ENCODE data around the gene ALDH3B2. TPM values are rescaled to one million over a fixed set of nuclear protein-coding genes. Genes with fewer than 3 reads are reported as not detected.
"Not testable (repeated sequence)": the region's sequence is repeated elsewhere in the genome, so short reads cannot be mapped to it uniquely, and the experiment has no call there.

ALDH3B2 gene
- total RNA-seq, 1 donor from 2014 or later = 4.8 TPM

- no peak overlapping the region for H3K4me3 Mint-ChIP-seq
- H3K27ac Mint-ChIP-seq = no peak overlapping the region
- no peaks in the 10 kb centered on the region for H3K27me3 Mint-ChIP-seq
- H3K4me1 Mint-ChIP-seq (ENCODE audit: unreplicated experiment) = no peaks in the 10 kb centered on the region
- no peaks in the 10 kb centered on the region for H3K9me3 Mint-ChIP-seq
- TF ChIP-seq CTCF (conservative IDR thresholded peaks at IDR 0.05) = no peak
- no peak for DNase-seq (ENCODE audit: extremely low spot score, unreplicated experiment)
- H3K36me3 Mint-ChIP-seq = no peaks in the 10 kb centered on the region
Measured at GRCh38 chr11:67664696-67665540, 9.5 kb downstream of the ALDH3B2 start.

- no peak for TF ChIP-seq CTCF (conservative IDR thresholded peaks at IDR 0.05)
- H3K36me3 Mint-ChIP-seq = no peaks in the 10 kb centered on the region
- DNase-seq (ENCODE audit: extremely low spot score, unreplicated experiment) = no peak
- H3K4me1 Mint-ChIP-seq (ENCODE audit: unreplicated experiment) = no peaks in the 10 kb centered on the region
- H3K9me3 Mint-ChIP-seq = no peaks in the 10 kb centered on the region
- no peak overlapping the region for H3K27ac Mint-ChIP-seq
- H3K4me3 Mint-ChIP-seq = no peak overlapping the region
- H3K27me3 Mint-ChIP-seq = no peaks in the 10 kb centered on the region
Measured at GRCh38 chr11:67664213-67664585, 10.2 kb downstream of the ALDH3B2 start.

- H3K4me1 Mint-ChIP-seq (ENCODE audit: unreplicated experiment) = no peaks in the 10 kb centered on the region
- DNase-seq (ENCODE audit: extremely low spot score, unreplicated experiment) = no peak
- no peak overlapping the region for H3K27ac Mint-ChIP-seq
- H3K27me3 Mint-ChIP-seq = no peaks in the 10 kb centered on the region
- H3K4me3 Mint-ChIP-seq = no peak overlapping the region
- no peaks in the 10 kb centered on the region for H3K36me3 Mint-ChIP-seq
- TF ChIP-seq CTCF (conservative IDR thresholded peaks at IDR 0.05) = no peak
- no peaks in the 10 kb centered on the region for H3K9me3 Mint-ChIP-seq
Measured at GRCh38 chr11:67663532-67664212, 10.8 kb downstream of the ALDH3B2 start.

GRCh38 chr11:67662835-67663531 lies 11.4 kb downstream of the ALDH3B2 start:
- TF ChIP-seq CTCF (conservative IDR thresholded peaks at IDR 0.05) = no peak
- H3K4me3 Mint-ChIP-seq = no peak overlapping the region
- no peak for DNase-seq (ENCODE audit: extremely low spot score, unreplicated experiment)
- H3K27me3 Mint-ChIP-seq = no peaks in the 10 kb centered on the region
- H3K27ac Mint-ChIP-seq = no peak overlapping the region
- H3K4me1 Mint-ChIP-seq (ENCODE audit: unreplicated experiment) = no peaks in the 10 kb centered on the region
- no peaks in the 10 kb centered on the region for H3K36me3 Mint-ChIP-seq
- H3K9me3 Mint-ChIP-seq = no peaks in the 10 kb centered on the region

- no peak for DNase-seq (ENCODE audit: extremely low spot score, unreplicated experiment)
- Mint-ChIP-seq H3K4me3 (no peak overlapping the region), H3K27me3 (no peaks in the 10 kb centered on the region), H3K9me3 (no peaks in the 10 kb centered on the region), H3K36me3 (no peaks in the 10 kb centered on the region), H3K4me1 (ENCODE audit: unreplicated experiment) (no peaks in the 10 kb centered on the region), H3K27ac (no peak overlapping the region)
- no peak for TF ChIP-seq CTCF (conservative IDR thresholded peaks at IDR 0.05)
Measured at GRCh38 chr11:67662142-67662834, 12.1 kb downstream of the ALDH3B2 start.

- H3K4me1 Mint-ChIP-seq (ENCODE audit: unreplicated experiment); H3K9me3 Mint-ChIP-seq; H3K36me3 Mint-ChIP-seq; H3K27me3 Mint-ChIP-seq; DNase-seq (ENCODE audit: extremely low spot score, unreplicated experiment); H3K4me3 Mint-ChIP-seq; H3K27ac Mint-ChIP-seq: not testable (repeated sequence)
Measured at GRCh38 chr11:67660752-67661151, 13.7 kb downstream of the ALDH3B2 start.
